ENCODE measurements around the gene AMER3. TPM values are rescaled to one million over a fixed set of nuclear protein-coding genes. Genes with fewer than 3 reads are reported as not detected.

AMER3 gene
- total and polyA plus RNA-seq, 2 of the 8 experiments (the other 6 are each of a cell fraction or from before 2014, with no cell fraction given): 0.15 to 0.19 TPM

DNA sequence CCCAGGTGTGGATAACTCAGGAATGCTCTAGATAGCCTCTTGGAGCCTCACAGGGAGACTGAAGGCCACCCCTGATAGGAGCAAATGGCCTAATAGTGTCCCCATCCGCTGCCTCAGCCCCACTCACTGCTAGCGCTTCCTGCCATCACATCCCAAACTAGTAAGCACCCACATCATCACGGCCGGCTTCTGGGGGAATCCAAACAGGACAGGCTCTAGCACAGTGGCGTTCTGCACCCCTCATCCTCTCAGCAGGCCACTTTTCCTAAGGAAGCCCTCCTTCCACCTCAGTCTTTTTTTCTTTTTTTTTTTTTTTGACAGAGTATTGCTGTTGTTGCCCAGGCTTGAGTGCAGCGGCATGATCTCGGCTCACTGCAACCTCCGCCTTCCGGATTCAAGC is 6.3 kb upstream of the AMER3 start:
- Histone ChIP-seq H3K23me2 (ENCODE audit: low read depth, low read length) (no peaks in the 10 kb centered on the region; the same call in 1 of the 2 replicates), H2BK15ac (ENCODE audit: low read length) (no peak overlapping the region), H3K23ac (ENCODE audit: insufficient read length) (no peak overlapping the region), H3K56ac (replicated peaks; ENCODE audit: insufficient read length, low read depth, low read length) (no peak overlapping the region), H3K4ac (replicated peaks; ENCODE audit: insufficient read length, low read depth, low read length) (no peak overlapping the region), H3K9me3 (ENCODE audit: insufficient read depth in 2 of 2, low read depth in 1 of 2, low read length in 1 of 2) (no peaks in the 10 kb centered on the region), H2AFZ (ENCODE audit: low read length) (no peak overlapping the region), H4K8ac (ENCODE audit: extremely low read depth, insufficient read depth, low read length) (no peak overlapping the region), H3K27me3 (replicated peaks in 1 of 4; ENCODE audit: control insufficient read depth in 3 of 4, extremely low read depth in 1 of 4, insufficient read depth in 3 of 4, low read length in 3 of 4) (no peaks in the 10 kb centered on the region), H3K14ac (ENCODE audit: insufficient read length) (no peak overlapping the region), H3K27ac (ENCODE audit: low read depth, low read length) (no peak overlapping the region), H2BK5ac (ENCODE audit: low read depth, low read length) (no peak overlapping the region), H2BK120ac (replicated peaks; ENCODE audit: low read depth, low read length) (no peak overlapping the region), H3K79me1 (ENCODE audit: low read depth, low read length) (no peaks in the 10 kb centered on the region), H4K91ac (replicated peaks; ENCODE audit: insufficient read length, low read length) (peak overlapping the region; percentile 42), H2AK5ac (ENCODE audit: low read depth, low read length) (no peak overlapping the region), H3K4me1 (replicated peaks in 1 of 4; ENCODE audit: control insufficient read depth in 3 of 4, insufficient read depth in 4 of 4, low read length in 3 of 4) (peaks cover 0 to 3% (median under 1%) of the 10 kb centered on the region in 4 experiments; a peak in 3 of 7 replicates), H2BK20ac (ENCODE audit: low read length) (no peak overlapping the region), H3K9ac (replicated peaks in 1 of 4; ENCODE audit: extremely low read depth in 1 of 4, low read depth in 3 of 4, low read length in 3 of 4) (no peak overlapping the region), H3K4me3 (ENCODE audit: extremely low read depth in 1 of 4, insufficient read depth in 2 of 4, low read depth in 3 of 4, low read length in 4 of 4) (no peak overlapping the region), H2BK12ac (ENCODE audit: low read depth, low read length) (no peak overlapping the region), H4K5ac (ENCODE audit: insufficient read length, low read depth, low read length) (no peak overlapping the region), H3K79me2 (ENCODE audit: control insufficient read depth in 1 of 2, insufficient read depth in 2 of 2, low read length in 2 of 2) (no peaks in the 10 kb centered on the region), H4K20me1 (replicated peaks in 1 of 2; ENCODE audit: control insufficient read depth in 1 of 2, insufficient read depth in 2 of 2, low read length in 2 of 2) (no peaks in the 10 kb centered on the region), H3K18ac (ENCODE audit: extremely low read depth, low read length) (no peak overlapping the region), H3K36me3 (ENCODE audit: control insufficient read depth in 2 of 4, insufficient read depth in 4 of 4, low read length in 3 of 4) (no peaks in the 10 kb centered on the region), H3K4me2 (ENCODE audit: insufficient read depth in 1 of 2, low read depth in 2 of 2, low read length in 2 of 2) (no peak overlapping the region)
- 90% methylated on average over 9 of the region's 9 CpGs; no CpG with 5 or more reads in 1 of the 2 experiments for WGBS, 2 experiments (ENCODE audit: extremely low coverage in 1 of 2, insufficient coverage in 1 of 2, insufficient read length in 1 of 2, insufficient replicate concordance in 2 of 2, low coverage in 1 of 2, low lambda C conversion rate in 2 of 2, missing lambda C conversion rate in 1 of 2)
- DNase-seq (ENCODE audit: low read depth in 1 of 2, low spot score in 2 of 2) (peak in 1 of 2 experiments; percentile 33), FAIRE-seq (no peak)
- POLR2A ChIA-PET (ENCODE audit: partially characterized antibody): no interaction called here
- CTCF ChIA-PET (ENCODE audit: partially characterized antibody): no interaction called here
- TF ChIP-seq KDM5A (IDR thresholded peaks at IDR 0.05; ENCODE audit: low read length) (no peak), MAFK (IDR thresholded peaks at IDR 0.05; ENCODE audit: low read depth, low read length) (no peak), TAF7 (optimal IDR thresholded peaks at IDR 0.05; ENCODE audit: borderline replicate concordance, low read depth, low read length) (no peak), SIN3A (conservative IDR thresholded peaks at IDR 0.05 in 1 of 2, IDR thresholded peaks at IDR 0.05 in 1 of 2; ENCODE audit: low read depth in 1 of 2, low read length in 2 of 2) (no peak), CTBP2 (IDR thresholded peaks at IDR 0.05; ENCODE audit: borderline replicate concordance, insufficient read depth, insufficient read length, low read length) (no peak), YY1 (IDR thresholded peaks at IDR 0.05; ENCODE audit: low read depth, low read length) (no peak), RBBP5 (IDR thresholded peaks at IDR 0.05; ENCODE audit: borderline replicate concordance, low read depth, low read length) (no peak), NRF1 (IDR thresholded peaks at IDR 0.05; ENCODE audit: low read depth, low read length) (no peak), TEAD4 (IDR thresholded peaks at IDR 0.05; ENCODE audit: low read depth, low read length) (no peak), POLR2A (IDR thresholded peaks at IDR 0.05; ENCODE audit: control extremely low read depth in 1 of 2, low read depth in 2 of 2, low read length in 2 of 2) (no peak)
- TF ChIP-seq, protein P1, sequence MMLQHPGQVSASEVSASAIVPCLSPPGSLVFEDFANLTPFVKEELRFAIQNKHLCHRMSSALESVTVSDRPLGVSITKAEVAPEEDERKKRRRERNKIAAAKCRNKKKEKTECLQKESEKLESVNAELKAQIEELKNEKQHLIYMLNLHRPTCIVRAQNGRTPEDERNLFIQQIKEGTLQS (IDR thresholded peaks at IDR 0.05; ENCODE audit: insufficient read depth, low read depth, low read length): no peak

Data from H1 (cell line).